Neural progenitor cell (in vitro differentiated cells): Measurements from ENCODE around the gene IGSF21. TPM values are rescaled to one million over a fixed set of nuclear protein-coding genes. Genes with fewer than 3 reads are reported as not detected.

Experiments used
- DNase-seq: peaks from one replicate; pipeline ENCODE4 v3.0.0-alpha.2; 2016; ENCODE audit warnings: low spot score
- H2AFZ ChIP-seq: fragments of 200-600 bp; sonication (generic); replicated peaks from 2 replicates; pipeline ENCODE4 v1.6.1; 2016; ENCODE audit warnings: antibody characterized with exemption
- H3F3A ChIP-seq: fragments of 200-600 bp; sonication (generic); 2 replicates; pipeline ENCODE4 v1.6.1; 2016; ENCODE audit warnings: antibody characterized with exemption, low read depth
- H3K27ac ChIP-seq: fragments of 200-600 bp; sonication (generic); 2 replicates; pipeline ENCODE4 v1.5.1; 2016; ENCODE audit warnings: mild to moderate bottlenecking
- H3K27me3 ChIP-seq: fragments of 200-600 bp; sonication (generic); 2 replicates; pipeline ENCODE4 v1.6.1; 2016; ENCODE audit warnings: mild to moderate bottlenecking, moderate library complexity
- H3K36me3 ChIP-seq: fragments of 200-600 bp; sonication (generic); 2 replicates; pipeline ENCODE4 v1.5.1; 2016
- H3K4me1 ChIP-seq: fragments of 200-600 bp; sonication (generic); 2 replicates; pipeline ENCODE4 v1.6.1; 2016; ENCODE audit warnings: mixed run types
- H3K4me2 ChIP-seq: fragments of 200-600 bp; sonication (generic); 2 replicates; pipeline ENCODE4 v1.6.1; 2016
- H3K4me3 ChIP-seq: fragments of 200-600 bp; sonication (generic); 2 replicates; pipeline ENCODE4 v1.5.1; 2016
- H3K79me2 ChIP-seq: fragments of 200-600 bp; sonication (generic); 2 replicates; pipeline ENCODE4 v1.6.1; 2016; ENCODE audit warnings: low read depth
- H3K9ac ChIP-seq: fragments of 200-600 bp; sonication (generic); 2 replicates; pipeline ENCODE4 v1.6.1; 2016
- H3K9me3 ChIP-seq: fragments of 200-600 bp; sonication (generic); 2 replicates; pipeline ENCODE4 v1.5.1; 2016; ENCODE audit warnings: low read depth
- H4K20me1 ChIP-seq: fragments of 200-600 bp; sonication (generic); 2 replicates; pipeline ENCODE4 v1.6.1; 2016; ENCODE audit warnings: low read depth
- H3K27ac Mint-ChIP-seq: 3 replicates; pipeline ENCODE4 v1.8.0; 2021; ENCODE audit warnings: mixed read lengths
- H3K27me3 Mint-ChIP-seq: 2 replicates; pipeline ENCODE4 v1.8.0; 2022; ENCODE audit warnings: low read depth, mild to moderate bottlenecking, inconsistent platforms, moderate library complexity, mixed read lengths; ENCODE audit not compliant: insufficient read depth
- H3K36me3 Mint-ChIP-seq: 3 replicates; pipeline ENCODE4 v1.8.0; 2021; ENCODE audit warnings: mixed read lengths
- H3K4me1 Mint-ChIP-seq: 3 replicates; pipeline ENCODE4 v1.8.0; 2021; ENCODE audit warnings: mixed read lengths
- H3K4me3 Mint-ChIP-seq: 3 replicates; pipeline ENCODE4 v1.8.0; 2021; ENCODE audit warnings: mild to moderate bottlenecking, moderate library complexity, mixed read lengths
- H3K9me3 Mint-ChIP-seq: 3 replicates; pipeline ENCODE4 v1.8.0; 2020; ENCODE audit warnings: mixed read lengths
- CTCF ChIP-seq: fragments of 200-600 bp; sonication (generic); IDR thresholded peaks from 2 replicates; pipeline ENCODE4 v1.5.1; 2017; ENCODE audit warnings: antibody characterized with exemption, mild to moderate bottlenecking
- EZH2 ChIP-seq: fragments of 200-600 bp; sonication (generic); IDR thresholded peaks from 2 replicates; pipeline ENCODE4 v1.6.1; 2017; ENCODE audit warnings: antibody characterized with exemption, mild to moderate bottlenecking, moderate library complexity
- EZH2phosphoT487 ChIP-seq: fragments of 200-600 bp; sonication (generic); IDR thresholded peaks from 2 replicates; pipeline ENCODE4 v1.6.1; 2017; ENCODE audit warnings: antibody characterized with exemption
- total RNA-seq: library from RNA; depleted of rRNA; stranded (reverse); fragments of >200 nt; gene quantifications from 2 replicates; pipeline ENCODE4 v1.2.3, GENCODE V29; 2015; ENCODE audit warnings: low replicate concordance

IGSF21 gene
- total RNA-seq, 1 donor from 2014 or later, result 1.7 TPM

- H3K36me3 ChIP-seq, result no peaks in the 10 kb centered on the region
- Mint-ChIP-seq H3K27ac (no peak overlapping the region), H3K27me3 (peaks cover 25% of the 10 kb centered on the region), H3K4me1 (peaks cover 7% of the 10 kb centered on the region), H3K36me3 (no peaks in the 10 kb centered on the region), H3K4me3 (no peak overlapping the region), H3K9me3 (no peaks in the 10 kb centered on the region)
- H2AFZ ChIP-seq, result no peak overlapping the region
- H3K27ac ChIP-seq, result no peak overlapping the region
- H3K27me3 ChIP-seq, result peaks cover 21% of the 10 kb centered on the region
- H3K9ac ChIP-seq, result no peak overlapping the region
- H3K4me2 ChIP-seq, result no peak overlapping the region
- H4K20me1 ChIP-seq, result no peaks in the 10 kb centered on the region
- no peak for TF ChIP-seq EZH2phosphoT487
- H3K4me3 ChIP-seq, result no peak overlapping the region
- no peaks in the 10 kb centered on the region for H3K9me3 ChIP-seq
- peaks cover 14% of the 10 kb centered on the region for H3F3A ChIP-seq
- DNase-seq, result no peak
- H3K79me2 ChIP-seq, result no peaks in the 10 kb centered on the region
- H3K4me1 ChIP-seq, result peaks cover 20% of the 10 kb centered on the region
Measured at GRCh38 chr1:18100060-18100459, 7.5 kb upstream of the IGSF21 start.

GRCh38 chr1:18100491-18101063 is 7.0 kb upstream of the IGSF21 start:
- Histone ChIP-seq H3F3A (peaks cover 18% of the 10 kb centered on the region), H3K9me3 (no peaks in the 10 kb centered on the region), H4K20me1 (no peaks in the 10 kb centered on the region), H3K4me1 (peaks cover 20% of the 10 kb centered on the region), H3K36me3 (no peaks in the 10 kb centered on the region), H2AFZ (no peak overlapping the region), H3K9ac (no peak overlapping the region), H3K4me2 (no peak overlapping the region), H3K79me2 (no peaks in the 10 kb centered on the region), H3K4me3 (no peak overlapping the region), H3K27me3 (peaks cover 21% of the 10 kb centered on the region), H3K27ac (no peak overlapping the region)
- Mint-ChIP-seq H3K9me3 (no peaks in the 10 kb centered on the region), H3K4me1 (peaks cover 10% of the 10 kb centered on the region), H3K4me3 (no peak overlapping the region), H3K27me3 (peaks cover 22% of the 10 kb centered on the region), H3K27ac (no peak overlapping the region), H3K36me3 (no peaks in the 10 kb centered on the region)
- peak; percentile 65 for DNase-seq
- TF ChIP-seq CTCF (peak; percentile 90), EZH2phosphoT487 (no peak)

- Mint-ChIP-seq H3K4me3 (no peak overlapping the region), H3K9me3 (no peaks in the 10 kb centered on the region), H3K36me3 (no peaks in the 10 kb centered on the region), H3K27ac (no peak overlapping the region), H3K4me1 (peaks cover 13% of the 10 kb centered on the region), H3K27me3 (peaks cover 28% of the 10 kb centered on the region)
- no peak overlapping the region for H3K9ac ChIP-seq
- no peak overlapping the region for H3K27ac ChIP-seq
- H3K9me3 ChIP-seq, result no peaks in the 10 kb centered on the region
- no peaks in the 10 kb centered on the region for H3K36me3 ChIP-seq
- no peak overlapping the region for H3K4me2 ChIP-seq
- DNase-seq, result no peak
- peaks cover 20% of the 10 kb centered on the region for H3K4me1 ChIP-seq
- peaks cover 21% of the 10 kb centered on the region for H3F3A ChIP-seq
- TF ChIP-seq EZH2 (no peak), CTCF (no peak), EZH2phosphoT487 (no peak)
- no peak overlapping the region for H2AFZ ChIP-seq
- H3K79me2 ChIP-seq, result no peaks in the 10 kb centered on the region
- H3K27me3 ChIP-seq, result peaks cover 25% of the 10 kb centered on the region
- no peak overlapping the region for H3K4me3 ChIP-seq
- H4K20me1 ChIP-seq, result no peaks in the 10 kb centered on the region
Measured at GRCh38 chr1:18101508-18101907, 6.1 kb upstream of the IGSF21 start.

- no peaks in the 10 kb centered on the region for H3K79me2 ChIP-seq
- Mint-ChIP-seq H3K9me3 (no peaks in the 10 kb centered on the region), H3K27me3 (peaks cover 37% of the 10 kb centered on the region), H3K27ac (no peak overlapping the region), H3K4me3 (no peak overlapping the region), H3K36me3 (no peaks in the 10 kb centered on the region), H3K4me1 (peaks cover 25% of the 10 kb centered on the region)
- no peak for DNase-seq
- no peak overlapping the region for H3K9ac ChIP-seq
- no peaks in the 10 kb centered on the region for H3K9me3 ChIP-seq
- H4K20me1 ChIP-seq, result peaks cover 10% of the 10 kb centered on the region
- H3K4me3 ChIP-seq, result no peak overlapping the region
- no peak overlapping the region for H2AFZ ChIP-seq
- peaks cover 29% of the 10 kb centered on the region for H3K4me1 ChIP-seq
- H3K27me3 ChIP-seq, result peaks cover 44% of the 10 kb centered on the region
- H3K36me3 ChIP-seq, result no peaks in the 10 kb centered on the region
- peaks cover 37% of the 10 kb centered on the region for H3F3A ChIP-seq
- no peak overlapping the region for H3K27ac ChIP-seq
- H3K4me2 ChIP-seq, result no peak overlapping the region
- TF ChIP-seq EZH2phosphoT487 (no peak), CTCF (no peak), EZH2 (no peak)
Measured at GRCh38 chr1:18103788-18104421, 3.7 kb upstream of the IGSF21 start.
